Measurements from ENCODE around the gene UBE2E3.
A peak's percentile ranks its signal among the peaks of the same experiment; 100 is the strongest.

Gene UBE2E3

DNA sequence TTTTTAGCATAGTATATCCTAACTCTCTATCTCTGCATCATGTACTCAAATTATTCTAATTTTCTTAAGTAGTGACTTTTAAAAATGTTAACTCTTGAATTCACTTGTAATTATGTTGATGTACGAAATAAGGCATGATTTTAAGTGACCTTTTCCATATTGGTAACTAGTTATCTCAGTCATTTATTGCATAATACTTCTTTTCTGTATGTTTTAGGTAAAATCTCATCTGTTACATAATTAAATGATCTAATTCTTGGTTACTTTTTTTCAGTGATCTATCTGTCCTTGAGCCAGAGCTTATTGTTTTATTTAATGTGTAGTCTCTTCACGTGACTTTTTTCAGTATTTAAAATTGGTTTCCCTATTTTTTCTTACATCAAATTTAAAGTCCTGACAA is 4.8 kb upstream of the UBE2E3 start:
- no peak overlapping the region for H3K4me3 ChIP-seq (ENCODE audit: low read length)
- DNase-seq (ENCODE audit: low read depth): no peak
- no peak for TF ChIP-seq CTCF (conservative IDR thresholded peaks at IDR 0.05; ENCODE audit: low read length)

- peak overlapping the region; percentile 89 for H3K4me3 ChIP-seq (ENCODE audit: low read length)
- peak; percentile 80 for DNase-seq (ENCODE audit: low read depth)
- no peak for TF ChIP-seq CTCF (conservative IDR thresholded peaks at IDR 0.05; ENCODE audit: low read length)
Observed at GRCh38 chr2:180978903-180979748, 1.3 kb upstream of the UBE2E3 start.

DNA sequence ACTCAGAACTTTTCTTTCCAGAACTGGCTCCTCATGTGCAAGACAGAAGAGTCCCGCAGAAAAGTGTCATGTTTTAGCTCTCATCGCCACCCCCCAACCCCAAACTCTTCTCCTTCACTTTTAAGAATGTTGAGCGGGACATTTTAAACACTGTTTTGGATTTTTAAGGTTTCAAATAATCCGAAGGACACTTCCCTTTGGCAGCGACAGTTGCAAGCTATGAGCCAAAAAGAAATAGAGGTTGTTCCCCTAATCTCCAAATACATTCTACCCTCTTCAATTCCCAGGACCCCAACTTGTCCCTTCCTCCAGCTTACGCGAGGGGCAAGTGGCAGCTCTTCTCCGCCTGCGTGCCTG is 678 bp upstream of the UBE2E3 start:
- DNase-seq (ENCODE audit: low read depth): no peak
- H3K4me3 ChIP-seq (ENCODE audit: low read length): peak overlapping the region; percentile 89
- TF ChIP-seq CTCF (conservative IDR thresholded peaks at IDR 0.05; ENCODE audit: low read length): no peak

GRCh38 chr2:180980943-180981911 is 822 bp downstream of the UBE2E3 start:
- peak overlapping the region; percentile 89 for H3K4me3 ChIP-seq (ENCODE audit: low read length)
- DNase-seq (ENCODE audit: low read depth): peak; percentile 38
- TF ChIP-seq CTCF (conservative IDR thresholded peaks at IDR 0.05; ENCODE audit: low read length): no peak

DNA sequence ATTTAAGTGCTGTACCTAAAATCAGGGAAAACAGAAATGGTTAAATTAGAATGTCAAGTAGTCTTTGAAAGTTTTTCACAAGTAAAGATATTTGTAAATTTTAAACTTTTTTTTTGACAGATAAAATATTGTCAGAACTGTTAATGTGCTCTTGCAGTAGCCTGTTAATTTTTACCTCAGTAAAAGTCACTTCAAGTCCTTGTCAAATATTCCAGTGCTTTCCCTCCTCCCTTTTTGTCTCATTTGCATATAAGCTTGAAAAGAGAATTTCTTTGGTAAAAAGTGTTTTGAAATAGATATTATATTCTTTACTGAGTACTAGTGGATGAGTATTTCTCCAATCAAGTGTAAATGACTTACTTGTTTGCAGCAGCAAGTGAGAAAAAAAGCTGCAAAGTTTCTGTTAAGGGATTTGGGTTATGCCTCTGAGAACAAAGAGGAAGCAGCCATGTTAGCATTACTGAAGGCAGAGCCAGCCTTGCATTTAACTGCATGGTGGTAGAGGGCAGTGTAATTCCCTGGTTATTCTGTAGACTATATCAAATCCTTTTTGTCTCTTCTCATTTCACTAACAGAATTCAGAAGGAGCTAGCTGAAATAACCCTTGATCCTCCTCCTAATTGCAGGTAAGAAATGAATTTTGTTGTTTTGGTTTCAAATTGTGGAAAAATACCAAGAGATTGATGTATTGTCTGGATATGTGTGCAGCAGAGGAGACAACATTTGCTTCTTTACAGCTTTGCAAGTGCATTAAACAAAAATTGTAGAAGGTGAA is 3.2 kb downstream of the UBE2E3 start:
- DNase-seq (ENCODE audit: low read depth): peak; percentile 54
- peak overlapping the region; percentile 19; the same call in 1 of the 2 replicates for H3K4me3 ChIP-seq (ENCODE audit: low read length)
- TF ChIP-seq CTCF (conservative IDR thresholded peaks at IDR 0.05; ENCODE audit: low read length): peak; percentile 58

DNA sequence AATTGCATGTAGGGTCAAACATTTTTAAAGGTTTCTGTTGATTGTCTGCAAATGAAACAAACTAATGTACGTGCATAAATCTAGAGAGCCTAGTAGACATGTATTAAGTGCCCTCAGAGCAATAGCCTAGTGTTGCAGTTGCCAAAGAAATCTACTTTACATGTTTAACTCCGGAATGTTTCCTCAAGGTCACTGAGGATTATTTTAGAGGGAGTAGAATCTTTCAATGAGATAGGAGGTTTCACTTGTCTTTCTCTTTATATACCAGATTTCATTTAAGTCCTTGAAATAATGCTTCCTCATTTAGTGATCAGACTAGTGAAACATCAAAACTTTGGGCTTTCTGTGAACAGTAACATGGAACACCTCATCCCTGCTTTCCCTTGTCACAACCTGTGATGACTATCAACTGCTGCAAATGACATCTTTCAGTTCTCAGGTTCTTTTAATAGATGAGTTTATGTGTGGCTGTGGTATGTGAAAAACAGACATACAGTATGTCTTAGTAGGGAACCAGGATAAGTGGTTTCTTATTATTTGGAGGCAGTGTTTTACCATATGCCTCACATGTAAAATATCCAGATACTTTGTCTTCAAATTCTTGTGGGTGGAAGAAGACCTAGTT is 5.5 kb downstream of the UBE2E3 start:
- no peak overlapping the region for H3K4me3 ChIP-seq (ENCODE audit: low read length)
- TF ChIP-seq CTCF (conservative IDR thresholded peaks at IDR 0.05; ENCODE audit: low read length): no peak
- DNase-seq (ENCODE audit: low read depth): no peak

Data from AG10803 (cell line).